ENCODE results near the gene AGPAT1.
A peak's percentile ranks its signal among the peaks of the same experiment; 100 is the strongest.

Gene AGPAT1

GRCh38 chr6:32167761-32168262 is 8.1 kb downstream of the AGPAT1 start:
- no peak for DNase-seq

- DNase-seq = no peak
These were observed 8.6 kb downstream of the AGPAT1 start for GRCh38 chr6:32167154-32167760.

GRCh38 chr6:32166411-32167061 is 9.3 kb downstream of the AGPAT1 start:
- no peak for DNase-seq

- no peak for DNase-seq
These were observed 11.6 kb downstream of the AGPAT1 start, which contains the start of gene EGFL8 for GRCh38 chr6:32164295-32164694. Gene EGFL8, plus strand, starts transcription at chr6:32164595. Its CDS starts 1,571 bp downstream, at chr6:32166166.

- no peak for DNase-seq
These were observed 12.2 kb downstream of the AGPAT1 start for GRCh38 chr6:32163559-32164258.

GRCh38 chr6:32158052-32158451 is 17.8 kb downstream of the AGPAT1 start:
- DNase-seq = no peak

- DNase-seq = no peak
These were observed 19.0 kb downstream of the AGPAT1 start for GRCh38 chr6:32156891-32157290.

- DNase-seq = peak in 1 of 2 donors; percentile 9
These were observed 21.2 kb downstream of the AGPAT1 start for GRCh38 chr6:32154514-32155161.

- DNase-seq = peak; percentile 6 to 19
These were observed 22.0 kb downstream of the AGPAT1 start, which contains the start of gene PPT2 for GRCh38 chr6:32153564-32154513. Gene PPT2, plus strand, starts transcription at chr6:32154141. Its CDS starts 454 bp downstream, at chr6:32154595.

- DNase-seq = no peak
These were observed 22.9 kb downstream of the AGPAT1 start for GRCh38 chr6:32152769-32153563.

GRCh38 chr6:32151863-32152768 is 23.8 kb downstream of the AGPAT1 start, which contains the start of gene PRRT1:
Gene PRRT1, minus strand, starts transcription at chr6:32151939. Its CDS starts 112 bp downstream, at chr6:32151827.
- DNase-seq = no peak

- no peak for DNase-seq
These were observed 24.6 kb downstream of the AGPAT1 start for GRCh38 chr6:32151181-32151862.

GRCh38 chr6:32149932-32150870 is 25.7 kb downstream of the AGPAT1 start:
- DNase-seq = no peak

- DNase-seq = no peak
These were observed 26.7 kb downstream of the AGPAT1 start for GRCh38 chr6:32149092-32149755.

GRCh38 chr6:32148289-32149091 is 27.4 kb downstream of the AGPAT1 start:
- DNase-seq = peak; percentile 77 to 95

- DNase-seq = no peak
These were observed 28.3 kb downstream of the AGPAT1 start for GRCh38 chr6:32147401-32148132.

Data from inflammatory macrophage treated with lipopolysaccharide for 1 hour (primary cell).